Measurements from ENCODE around the gene AATK.

DNA sequence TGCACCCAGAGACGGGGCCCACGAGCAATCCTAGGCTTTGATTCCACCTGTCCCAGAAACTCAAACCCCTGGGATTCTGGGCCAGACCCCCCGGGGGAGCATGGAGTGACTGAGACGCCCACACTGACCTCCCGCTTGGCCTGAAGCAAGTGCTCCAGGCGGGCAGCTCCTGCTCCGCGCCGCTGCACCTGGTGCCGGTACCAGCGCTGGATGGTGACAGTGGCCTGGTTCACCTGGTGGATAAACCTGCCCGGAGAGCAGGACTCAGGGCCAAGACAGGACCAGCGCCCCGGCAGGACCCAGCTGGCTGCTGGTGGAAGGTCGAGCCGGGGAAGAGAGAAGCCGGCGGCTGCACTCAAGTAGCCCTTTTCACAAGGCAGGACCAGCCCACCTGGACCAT lies 34.2 kb upstream of the AATK start:
- TF ChIP-seq CREB5 (CRISPR knock-in tag; IDR thresholded peaks at IDR 0.05; ENCODE audit: low read depth) (no peak), ISL1 (CRISPR knock-in tag; IDR thresholded peaks at IDR 0.05) (no peak), TOX (CRISPR knock-in tag; IDR thresholded peaks at IDR 0.05; ENCODE audit: borderline replicate concordance) (no peak), ZNF8 (CRISPR knock-in tag; IDR thresholded peaks at IDR 0.05) (no peak)

Data from SK-N-SH treated with all-trans-retinoic acid at 6 μM for 48 hours (cell line).